Activated B cell treated with CpG ODN at 0.5 μM for 24 hours (primary cell): ENCODE results near the gene MAD1L1. TPM values are rescaled to one million over a fixed set of nuclear protein-coding genes. Genes with fewer than 3 reads are reported as not detected.

Experiments
- ATAC-seq: fragments of 200-7000 bp; cut with Tn5 transposase; one replicate; pipeline ENCODE4 v1.10.0; 2021; ENCODE audit warnings: low read depth, mild to moderate bottlenecking, moderate library complexity
- CTCF ChIA-PET: fragments of 350-600 bp; sonication (Branson Sonifier 250); formaldehyde crosslinking; loops from one replicate; lab custom pipeline; 2021; ENCODE audit warnings: antibody characterized with exemption; lab: Charles Lee
- POLR2A ChIA-PET: fragments of 350-600 bp; sonication (Branson Sonifier 250); formaldehyde crosslinking; loops from one replicate; lab custom pipeline; 2021; ENCODE audit warnings: antibody characterized with exemption; lab: Charles Lee
- DNase-seq: peaks from one replicate; pipeline ENCODE4 v3.0.0; 2022
- H3K27ac Mint-ChIP-seq: one replicate; pipeline ENCODE4 v1.8.0; 2020; ENCODE audit warnings: mixed read lengths
- H3K27me3 Mint-ChIP-seq: one replicate; pipeline ENCODE4 v1.8.0; 2021; ENCODE audit warnings: mixed read lengths
- H3K36me3 Mint-ChIP-seq: one replicate; pipeline ENCODE4 v1.8.0; 2021; ENCODE audit warnings: low read depth, mixed read lengths
- H3K4me1 Mint-ChIP-seq: one replicate; pipeline ENCODE4 v1.8.0; 2021; ENCODE audit warnings: mixed read lengths
- H3K4me3 Mint-ChIP-seq: one replicate; pipeline ENCODE4 v1.8.0; 2020; ENCODE audit warnings: mild to moderate bottlenecking, mixed read lengths
- H3K9me3 Mint-ChIP-seq: one replicate; pipeline ENCODE4 v1.8.0; 2020; ENCODE audit warnings: mixed read lengths
- CTCF ChIP-seq: fragments of 200-600 bp; IDR thresholded peaks from one replicate; pipeline ENCODE4 v1.8.0; 2022; ENCODE audit warnings: antibody characterized with exemption, mild to moderate bottlenecking
- intact Hi-C: fragments of 100-400 bp; cut with micrococcal nuclease; formaldehyde crosslinking; loops from one replicate; pipeline ENCODE4 v1.15.1; 2024
- total RNA-seq: library from RNA; stranded (reverse); gene quantifications from 2 replicates; pipeline ENCODE4 v1.2.3, GENCODE V29; 2022

Gene MAD1L1
- total RNA-seq, 1 donor from 2014 or later: 54.6 TPM

GRCh38 chr7:1807821-1808600 lies 424.7 kb downstream of the MAD1L1 start:
- Mint-ChIP-seq H3K4me1 (no peaks in the 10 kb centered on the region), H3K4me3 (no peak overlapping the region), H3K27ac (no peak overlapping the region), H3K27me3 (no peaks in the 10 kb centered on the region), H3K9me3 (no peaks in the 10 kb centered on the region), H3K36me3 (no peaks in the 10 kb centered on the region)
- no peak for DNase-seq
- intact Hi-C loops: no loop called here
- no peak for TF ChIP-seq CTCF
- CTCF ChIA-PET: no interaction called here
- ATAC-seq: no peak
- POLR2A ChIA-PET: no interaction called here

DNA sequence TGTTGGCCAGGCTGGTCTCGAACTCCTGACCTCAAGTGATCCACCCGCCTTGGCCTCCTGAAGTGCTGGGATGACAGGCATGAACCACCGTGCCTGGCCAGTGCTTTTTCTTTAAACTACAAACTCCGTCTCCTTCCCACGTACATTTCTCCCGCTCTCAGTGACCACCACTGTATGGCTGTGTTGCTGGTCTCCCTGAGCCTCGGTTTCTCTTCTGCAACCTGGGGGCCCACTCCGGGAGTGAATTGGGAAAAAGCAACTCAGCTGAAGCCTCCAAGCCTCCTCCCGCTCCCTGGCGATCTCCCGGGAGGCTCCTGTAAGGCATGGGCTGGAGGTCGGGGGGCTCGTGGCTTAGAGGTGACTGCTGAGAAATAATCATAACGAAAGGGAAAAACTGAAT lies 426.4 kb downstream of the MAD1L1 start:
- ChIA-PET POLR2A (no interaction called here), CTCF (no interaction called here)
- Mint-ChIP-seq H3K27ac (no peak overlapping the region), H3K9me3 (no peaks in the 10 kb centered on the region), H3K27me3 (peaks cover 2% of the 10 kb centered on the region), H3K36me3 (no peaks in the 10 kb centered on the region), H3K4me1 (no peaks in the 10 kb centered on the region), H3K4me3 (no peak overlapping the region)
- ATAC-seq (no peak), DNase-seq (no peak)
- TF ChIP-seq CTCF: no peak
- intact Hi-C loops: no loop called here

DNA sequence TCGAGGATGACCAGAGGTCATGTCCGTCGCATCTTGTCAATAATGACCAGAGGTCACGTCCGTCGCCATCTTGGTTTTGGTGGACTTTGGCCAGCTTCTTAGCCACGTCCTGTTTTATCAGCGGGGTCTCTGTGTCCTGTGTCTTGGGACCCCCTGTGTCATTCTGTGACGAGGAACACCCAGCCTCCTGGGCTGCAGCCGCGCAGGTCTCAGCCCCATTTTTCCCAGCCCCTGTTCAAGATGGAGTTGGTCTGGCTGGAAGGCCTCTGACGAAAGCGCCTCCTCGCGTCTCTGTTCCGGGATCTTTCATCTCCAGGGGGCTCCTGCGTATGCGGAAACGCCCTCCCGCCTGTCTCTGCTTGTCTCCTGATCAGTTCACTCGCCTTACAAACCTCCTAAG lies 428.4 kb downstream of the MAD1L1 start:
- DNase-seq: no peak
- no peak for TF ChIP-seq CTCF
- peaks cover 5% of the 10 kb centered on the region for H3K27me3 Mint-ChIP-seq
- POLR2A ChIA-PET: no interaction called here
- H3K4me1 Mint-ChIP-seq: no peaks in the 10 kb centered on the region
- intact Hi-C loops: no loop called here
- H3K4me3 Mint-ChIP-seq: no peak overlapping the region
- no peaks in the 10 kb centered on the region for H3K9me3 Mint-ChIP-seq
- ATAC-seq: no peak
- no peaks in the 10 kb centered on the region for H3K36me3 Mint-ChIP-seq
- H3K27ac Mint-ChIP-seq: no peak overlapping the region
- CTCF ChIA-PET: no interaction called here

DNA sequence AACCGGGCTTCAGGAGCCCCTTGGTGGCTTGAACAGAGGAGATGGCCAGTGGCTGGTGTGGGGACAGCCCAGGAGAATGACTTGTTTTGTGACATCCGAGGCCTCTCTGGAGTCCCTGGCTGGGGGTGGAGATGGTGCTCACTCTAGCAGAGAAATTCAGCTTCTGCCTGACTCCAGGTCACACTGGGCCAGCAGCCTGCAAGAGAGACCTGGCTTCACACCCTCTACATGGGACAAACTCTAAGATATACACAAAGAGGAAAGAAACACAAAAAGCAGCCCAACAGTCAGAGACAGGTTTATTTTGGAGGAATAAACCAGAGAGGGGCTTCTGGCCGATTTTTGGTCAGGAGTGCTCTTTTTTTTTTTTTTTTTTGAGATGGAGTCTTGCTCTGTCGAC lies 429.8 kb downstream of the MAD1L1 start:
- Mint-ChIP-seq H3K27me3 (peaks cover 5% of the 10 kb centered on the region), H3K4me3 (no peak overlapping the region), H3K4me1 (no peaks in the 10 kb centered on the region), H3K9me3 (no peaks in the 10 kb centered on the region), H3K27ac (no peak overlapping the region), H3K36me3 (no peaks in the 10 kb centered on the region)
- CTCF ChIA-PET: no interaction called here
- ATAC-seq: no peak
- no peak for DNase-seq
- POLR2A ChIA-PET: no interaction called here
- intact Hi-C loops: no loop called here
- no peak for TF ChIP-seq CTCF

GRCh38 chr7:1800902-1801301 lies 431.8 kb downstream of the MAD1L1 start:
- POLR2A ChIA-PET: no interaction called here
- H3K27me3 Mint-ChIP-seq: peaks cover 9% of the 10 kb centered on the region
- intact Hi-C loops: no loop called here
- H3K4me3 Mint-ChIP-seq: no peak overlapping the region
- no peak for TF ChIP-seq CTCF
- CTCF ChIA-PET: no interaction called here
- ATAC-seq (no peak), DNase-seq (no peak)
- no peaks in the 10 kb centered on the region for H3K4me1 Mint-ChIP-seq
- no peak overlapping the region for H3K27ac Mint-ChIP-seq
- H3K36me3 Mint-ChIP-seq: no peaks in the 10 kb centered on the region
- H3K9me3 Mint-ChIP-seq: peaks cover 4% of the 10 kb centered on the region
